Epithelial cell of proximal tubule (primary cell): ENCODE results near the gene ASXL1. TPM values are rescaled to one million over a fixed set of nuclear protein-coding genes. Genes with fewer than 3 reads are reported as not detected.

ENCODE experiments used
- DNase-seq: peaks from one replicate; pipeline ENCODE4 v3.0.0-alpha.2; 2011; ENCODE audit warnings: low read depth
- H3K4me3 ChIP-seq: 2 replicates; pipeline ENCODE4 v1.5.1; 2011; ENCODE audit warnings: low read depth, mild to moderate bottlenecking, low read length
- total RNA-seq: library from RNA; depleted of rRNA; stranded (reverse); fragments of >200 nt; gene quantifications from 2 replicates; pipeline ENCODE4 v1.2.3, GENCODE V29; 2015
- TF ChIP-seq, protein P1 (sequence below): conservative IDR thresholded peaks from 2 replicates; pipeline ENCODE4 v1.5.1; 2012; ENCODE audit warnings: low read depth, mild to moderate bottlenecking, low read length

ASXL1 gene
- total RNA-seq, 1 donor from 2014 or later: 34.2 TPM

DNA sequence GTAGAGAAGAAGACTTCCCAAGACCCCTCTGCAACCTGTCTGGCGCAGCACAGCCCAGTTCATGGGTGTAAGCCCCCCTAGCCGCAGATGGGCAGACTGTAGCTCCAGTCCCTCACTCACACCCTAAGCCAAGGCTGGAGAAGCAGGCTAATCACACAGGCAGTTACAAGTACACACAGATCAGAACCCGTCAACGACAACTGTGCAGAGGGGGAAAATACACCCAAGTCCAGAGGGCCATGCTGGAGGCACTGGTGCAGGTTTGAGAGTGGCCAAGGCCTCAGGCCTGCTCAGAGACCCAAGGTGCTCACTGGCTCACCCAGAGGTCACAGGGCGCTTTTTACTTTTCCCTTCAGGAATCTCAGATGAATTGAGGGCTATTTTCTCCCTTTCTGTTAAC, 120.9 kb downstream of the ASXL1 start:
- H3K4me3 ChIP-seq: no peak overlapping the region
- TF ChIP-seq, protein P1, sequence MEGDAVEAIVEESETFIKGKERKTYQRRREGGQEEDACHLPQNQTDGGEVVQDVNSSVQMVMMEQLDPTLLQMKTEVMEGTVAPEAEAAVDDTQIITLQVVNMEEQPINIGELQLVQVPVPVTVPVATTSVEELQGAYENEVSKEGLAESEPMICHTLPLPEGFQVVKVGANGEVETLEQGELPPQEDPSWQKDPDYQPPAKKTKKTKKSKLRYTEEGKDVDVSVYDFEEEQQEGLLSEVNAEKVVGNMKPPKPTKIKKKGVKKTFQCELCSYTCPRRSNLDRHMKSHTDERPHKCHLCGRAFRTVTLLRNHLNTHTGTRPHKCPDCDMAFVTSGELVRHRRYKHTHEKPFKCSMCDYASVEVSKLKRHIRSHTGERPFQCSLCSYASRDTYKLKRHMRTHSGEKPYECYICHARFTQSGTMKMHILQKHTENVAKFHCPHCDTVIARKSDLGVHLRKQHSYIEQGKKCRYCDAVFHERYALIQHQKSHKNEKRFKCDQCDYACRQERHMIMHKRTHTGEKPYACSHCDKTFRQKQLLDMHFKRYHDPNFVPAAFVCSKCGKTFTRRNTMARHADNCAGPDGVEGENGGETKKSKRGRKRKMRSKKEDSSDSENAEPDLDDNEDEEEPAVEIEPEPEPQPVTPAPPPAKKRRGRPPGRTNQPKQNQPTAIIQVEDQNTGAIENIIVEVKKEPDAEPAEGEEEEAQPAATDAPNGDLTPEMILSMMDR: no peak
- DNase-seq: no peak

DNA sequence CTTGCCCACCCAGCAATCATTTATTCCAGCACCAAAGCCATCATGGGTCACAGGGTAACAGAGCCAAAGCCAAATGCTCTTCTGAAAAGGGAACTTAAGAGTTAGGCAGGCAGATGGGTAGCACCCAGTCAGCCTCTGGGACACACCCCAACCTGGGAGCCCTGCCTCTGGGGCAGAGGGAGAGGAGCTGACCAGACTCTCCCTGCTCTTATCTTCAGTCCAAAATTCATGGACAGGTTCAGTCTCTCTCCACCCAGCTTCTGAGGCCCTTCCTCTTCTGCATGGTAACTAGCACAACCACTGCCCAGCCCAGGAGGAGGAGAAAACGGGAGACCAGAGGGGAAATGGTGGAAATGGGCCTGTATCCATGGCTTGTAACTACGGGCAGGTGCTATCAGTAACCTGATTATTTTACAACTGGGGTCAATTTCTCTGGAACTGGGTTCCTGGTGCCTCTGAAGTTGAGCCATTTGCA, 121.6 kb downstream of the ASXL1 start:
- no peak overlapping the region for H3K4me3 ChIP-seq
- TF ChIP-seq, protein P1: no peak
- DNase-seq: no peak

DNA sequence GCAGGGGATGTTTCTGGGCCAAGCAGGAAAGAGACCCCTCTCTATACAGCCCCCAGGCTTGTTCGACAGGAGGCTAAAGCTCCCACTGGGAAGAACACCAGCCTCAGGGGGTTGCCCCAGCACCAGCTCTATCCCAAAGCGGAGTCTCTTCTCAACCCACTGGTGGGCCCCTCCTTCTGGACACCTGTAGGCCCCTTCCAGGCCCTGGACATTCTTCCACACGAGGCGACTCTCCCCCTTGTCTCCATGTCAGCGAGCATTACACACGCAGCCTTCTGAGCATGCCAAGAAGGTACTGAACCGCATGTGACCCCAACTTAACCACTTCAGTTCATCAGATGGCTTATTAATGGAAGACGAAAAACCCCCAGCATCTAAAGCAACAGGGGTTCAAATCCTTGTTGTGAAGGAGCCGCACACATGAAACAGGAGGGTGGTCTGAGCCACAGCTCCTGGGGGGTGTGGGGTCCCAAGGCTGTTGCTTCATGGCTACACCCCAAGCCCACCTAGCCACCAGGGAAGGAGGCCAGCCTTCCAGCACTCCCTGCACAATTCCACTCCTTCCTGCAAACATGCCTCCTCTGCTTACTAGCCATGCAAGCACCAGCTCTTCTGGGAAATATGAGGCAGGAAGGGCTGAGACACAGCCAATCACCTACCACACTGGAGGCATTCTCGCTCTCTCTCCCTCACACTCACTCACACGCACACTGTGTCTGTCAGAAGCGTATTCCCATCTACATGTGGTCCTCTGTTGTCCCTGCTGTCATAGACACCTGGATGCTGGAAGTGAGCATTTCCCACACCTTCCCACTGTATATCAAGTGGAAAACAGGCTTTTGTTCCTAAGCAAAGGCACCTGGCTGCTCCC, 122.5 kb downstream of the ASXL1 start:
- TF ChIP-seq, protein P1: no peak
- peak overlapping the region; percentile 87 for H3K4me3 ChIP-seq
- no peak for DNase-seq

DNA sequence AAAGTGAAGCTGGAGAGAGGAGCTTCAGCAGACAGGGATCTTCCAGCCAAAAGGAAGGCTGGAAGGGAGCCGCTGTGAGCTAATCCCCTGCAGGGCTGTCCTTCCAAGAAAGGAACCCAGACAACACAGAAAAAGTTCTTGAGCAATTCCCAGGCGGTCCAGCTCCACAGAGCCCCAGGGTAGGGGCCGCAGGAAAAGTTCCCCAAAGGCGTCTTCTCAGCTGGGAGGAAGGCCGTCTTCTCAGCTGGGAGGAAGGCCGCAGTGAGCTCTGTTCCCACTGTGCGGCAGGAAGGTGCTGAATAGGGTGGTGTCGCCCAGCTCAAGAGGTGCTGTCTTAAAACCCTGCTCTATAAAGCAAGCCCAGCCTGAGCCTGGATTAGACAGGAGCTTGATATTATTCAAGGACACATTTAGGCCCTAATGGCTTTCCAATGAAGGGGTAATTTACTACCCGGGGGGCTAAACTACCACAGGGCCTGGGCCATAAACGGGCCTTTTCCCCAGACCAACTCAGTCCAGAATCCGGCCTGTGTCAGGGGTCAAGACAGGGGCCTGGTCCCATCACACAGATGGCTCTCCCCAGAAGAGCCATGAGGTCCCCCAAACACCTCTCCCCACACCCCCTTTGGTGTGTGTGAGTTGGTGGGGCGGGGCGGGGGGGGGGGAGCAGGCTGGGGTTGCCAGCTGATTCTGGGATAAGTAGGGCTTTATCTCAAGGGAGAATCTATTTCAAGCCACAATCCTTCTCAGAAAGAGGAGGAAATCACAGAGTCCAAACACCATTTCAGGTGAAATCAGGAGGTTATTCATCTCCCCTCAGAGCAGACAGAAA, 123.4 kb downstream of the ASXL1 start:
- TF ChIP-seq, protein P1: no peak
- peak overlapping the region; percentile 87 for H3K4me3 ChIP-seq
- DNase-seq: no peak

DNA sequence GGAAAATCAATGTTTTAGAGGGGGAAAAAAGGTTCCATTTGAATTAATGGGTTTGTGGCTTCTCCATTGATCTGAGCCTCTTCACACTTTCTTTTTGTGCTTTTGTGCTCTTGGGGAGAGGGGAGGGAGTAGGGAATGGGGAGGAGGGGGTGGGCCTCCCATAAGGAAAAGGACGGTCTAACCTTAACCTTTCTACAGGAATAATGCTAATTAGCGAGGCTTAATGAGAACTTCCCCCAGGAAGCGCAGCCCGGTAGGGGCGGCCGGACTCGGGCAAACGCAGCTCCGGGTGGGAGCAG, 124.0 kb downstream of the ASXL1 start:
- TF ChIP-seq, protein P1: no peak
- DNase-seq: no peak
- peak overlapping the region; percentile 87 for H3K4me3 ChIP-seq

DNA sequence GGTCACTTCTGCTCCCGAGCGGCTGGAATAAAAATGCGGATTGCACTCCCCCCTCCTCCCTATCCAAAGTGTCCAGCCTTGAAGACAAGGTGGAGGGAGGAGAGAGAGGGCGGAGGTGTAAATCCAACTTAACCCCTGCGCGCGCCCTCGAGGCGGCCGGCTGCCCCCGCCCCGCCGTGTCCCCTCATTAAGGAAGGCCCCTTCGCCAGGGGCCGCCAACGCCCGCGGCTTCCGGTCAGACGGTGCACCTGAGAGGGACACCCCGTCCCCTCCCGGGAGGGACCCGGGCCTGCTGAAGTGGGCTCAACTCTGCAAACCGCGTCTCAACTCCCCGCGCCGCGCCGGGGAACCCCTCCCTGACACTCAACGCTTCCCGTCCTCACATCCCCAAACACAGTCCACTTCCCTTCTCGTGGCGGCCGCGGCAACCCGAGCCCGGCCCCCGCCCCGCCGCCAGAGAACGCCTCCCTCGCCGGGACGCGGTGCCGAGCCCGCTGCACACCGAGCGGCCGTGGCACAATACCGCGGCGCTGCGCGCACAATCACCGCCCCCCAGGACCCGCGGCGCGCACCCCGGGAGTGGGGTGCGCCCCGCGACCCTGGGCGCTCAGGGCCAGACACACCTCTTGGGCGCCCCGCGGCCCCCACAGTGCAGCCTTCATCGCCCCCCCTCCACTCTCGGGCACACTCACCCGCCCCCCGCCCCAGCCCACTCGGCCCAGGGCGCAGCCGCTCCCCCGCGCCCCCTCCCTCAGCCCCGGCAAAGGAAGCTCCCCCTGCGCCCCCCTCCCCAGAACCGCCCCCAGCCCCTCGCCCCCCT, 124.5 kb downstream of the ASXL1 start:
- DNase-seq: no peak
- TF ChIP-seq, protein P1: no peak
- peak overlapping the region; percentile 87 for H3K4me3 ChIP-seq
